GM12892 (cell line): ENCODE measurements around the gene LRRC70.

Experiments used
- DNase-seq: peaks from one replicate; pipeline ENCODE4 v3.0.0; 2011; ENCODE audit not compliant: insufficient read length
- FAIRE-seq: peaks from 2 replicates; lab custom pipeline; 2011; peaks lifted over from hg19 to GRCh38; lab: Jason Lieb, UNC
- POLR2A ChIP-seq: IDR thresholded peaks from 2 replicates; pipeline ENCODE4 v1.6.1; 2011; ENCODE audit warnings: low read depth, low read length, control low read depth
- POLR2AphosphoS5 ChIP-seq: IDR thresholded peaks from 2 replicates; pipeline ENCODE4 v1.6.1; 2011; ENCODE audit warnings: low read depth, low read length, control low read depth
- TAF1 ChIP-seq: IDR thresholded peaks from 2 replicates; pipeline ENCODE4 v1.6.1; 2011; ENCODE audit warnings: low read depth, mild to moderate bottlenecking, control low read depth, low read length, borderline replicate concordance

The LRRC70 gene

GRCh38 chr5:62594364-62594984 is 15.9 kb downstream of the LRRC70 start:
- no peak for FAIRE-seq
- no peak for TF ChIP-seq POLR2AphosphoS5
- no peak for TF ChIP-seq TAF1
- no peak for TF ChIP-seq POLR2A
- DNase-seq: no peak

- no peak for DNase-seq
- no peak for TF ChIP-seq POLR2AphosphoS5
- TF ChIP-seq TAF1: no peak
- no peak for TF ChIP-seq POLR2A
- FAIRE-seq: no peak
Observed at GRCh38 chr5:62596096-62596495, 17.5 kb downstream of the LRRC70 start.

- TF ChIP-seq TAF1 (no peak), POLR2A (no peak), POLR2AphosphoS5 (no peak)
- FAIRE-seq (no peak), DNase-seq (no peak)
Observed at GRCh38 chr5:62596691-62597090, 18.1 kb downstream of the LRRC70 start.

- no peak for FAIRE-seq
- no peak for DNase-seq
- TF ChIP-seq POLR2A: no peak
- no peak for TF ChIP-seq TAF1
- TF ChIP-seq POLR2AphosphoS5: no peak
Observed at GRCh38 chr5:62597314-62597713, 18.7 kb downstream of the LRRC70 start.

GRCh38 chr5:62600560-62601252 is 22.1 kb downstream of the LRRC70 start:
- FAIRE-seq: no peak

GRCh38 chr5:62603934-62604333 is 25.3 kb downstream of the LRRC70 start:
- DNase-seq (no peak), FAIRE-seq (peak; percentile 73)
- no peak for TF ChIP-seq POLR2AphosphoS5
- no peak for TF ChIP-seq TAF1
- no peak for TF ChIP-seq POLR2A

More at GRCh38 chr5:62600560-62601252, 22.1 kb downstream of the LRRC70 start:
- DNase-seq: no peak
- TF ChIP-seq POLR2AphosphoS5 (no peak), TAF1 (no peak), POLR2A (no peak)

- FAIRE-seq: no peak
- no peak for DNase-seq
- TF ChIP-seq TAF1 (no peak), POLR2AphosphoS5 (no peak), POLR2A (no peak)
Observed at GRCh38 chr5:62605638-62606037, 27.0 kb downstream of the LRRC70 start.

GRCh38 chr5:62606878-62607277 is 28.3 kb downstream of the LRRC70 start:
- TF ChIP-seq POLR2AphosphoS5 (no peak), TAF1 (no peak)
- FAIRE-seq (no peak), DNase-seq (no peak)

- FAIRE-seq (no peak), DNase-seq (no peak)
- TF ChIP-seq TAF1: no peak
- no peak for TF ChIP-seq POLR2AphosphoS5
Observed at GRCh38 chr5:62607615-62608014, 29.0 kb downstream of the LRRC70 start.

GRCh38 chr5:62608529-62609511 is 30.2 kb downstream of the LRRC70 start:
- TF ChIP-seq TAF1 (no peak), POLR2AphosphoS5 (no peak), POLR2A (no peak)
- FAIRE-seq (peak; percentile 36), DNase-seq (no peak)

- TF ChIP-seq POLR2A: no peak
- no peak for TF ChIP-seq POLR2AphosphoS5
- no peak for TF ChIP-seq TAF1
- FAIRE-seq (no peak), DNase-seq (no peak)
Observed at GRCh38 chr5:62614355-62614754, 35.7 kb downstream of the LRRC70 start.
